ENCODE data around the gene ABCA1.
"Not testable (repeated sequence)": the region's sequence is repeated elsewhere in the genome, so short reads cannot be mapped to it uniquely, and the experiment has no call there.

The ABCA1 gene

GRCh38 chr9:104855807-104856206 lies 72.1 kb downstream of the ABCA1 start:
- Histone ChIP-seq H4K20me1 (ENCODE audit: insufficient read depth, low read length) (no peaks in the 10 kb centered on the region), H3K27ac (ENCODE audit: low read length) (no peak overlapping the region), H3K9ac (ENCODE audit: low read depth, low read length) (no peak overlapping the region), H2AFZ (ENCODE audit: low read depth, low read length) (no peak overlapping the region), H3K27me3 (ENCODE audit: insufficient read depth, low read length, poor library complexity) (no peaks in the 10 kb centered on the region), H3K79me2 (ENCODE audit: insufficient read depth, low read length) (no peaks in the 10 kb centered on the region), H3K4me1 (ENCODE audit: insufficient read depth, low read length) (no peaks in the 10 kb centered on the region), H3K36me3 (ENCODE audit: insufficient read depth, low read length) (no peaks in the 10 kb centered on the region), H3K4me3 (ENCODE audit: low read depth in 1 of 2, low read length in 2 of 2) (no peak overlapping the region), H3K9me3 (ENCODE audit: insufficient read depth, low read length, severe bottlenecking) (no peaks in the 10 kb centered on the region), H3K4me2 (ENCODE audit: insufficient read depth, low read length) (no peak overlapping the region)
- TF ChIP-seq EZH2 (IDR thresholded peaks at IDR 0.05; ENCODE audit: borderline replicate concordance, low read depth, low read length, severe bottlenecking) (no peak), CTCF (IDR thresholded peaks at IDR 0.05; ENCODE audit: borderline replicate concordance, extremely low read depth, low read length, poor library complexity, severe bottlenecking) (no peak)
- no peak for ATAC-seq (ENCODE audit: insufficient read depth, low read depth)
- no peak for DNase-seq

- H3K36me3 ChIP-seq (ENCODE audit: insufficient read depth, low read length); H3K4me2 ChIP-seq (ENCODE audit: insufficient read depth, low read length); H3K27ac ChIP-seq (ENCODE audit: low read length); H3K4me3 ChIP-seq (ENCODE audit: low read depth in 1 of 2, low read length in 2 of 2); ATAC-seq (ENCODE audit: insufficient read depth, low read depth); H3K9me3 ChIP-seq (ENCODE audit: insufficient read depth, low read length, severe bottlenecking); H3K4me1 ChIP-seq (ENCODE audit: insufficient read depth, low read length); H4K20me1 ChIP-seq (ENCODE audit: insufficient read depth, low read length); H3K27me3 ChIP-seq (ENCODE audit: insufficient read depth, low read length, poor library complexity); H2AFZ ChIP-seq (ENCODE audit: low read depth, low read length); H3K9ac ChIP-seq (ENCODE audit: low read depth, low read length); H3K79me2 ChIP-seq (ENCODE audit: insufficient read depth, low read length); DNase-seq: not testable (repeated sequence)
These were observed 72.7 kb downstream of the ABCA1 start for GRCh38 chr9:104855258-104855657.

GRCh38 chr9:104854613-104855012 lies 73.3 kb downstream of the ABCA1 start:
- Histone ChIP-seq H3K79me2 (ENCODE audit: insufficient read depth, low read length) (no peaks in the 10 kb centered on the region), H3K9ac (ENCODE audit: low read depth, low read length) (no peak overlapping the region), H3K27ac (ENCODE audit: low read length) (no peak overlapping the region), H2AFZ (ENCODE audit: low read depth, low read length) (no peak overlapping the region), H4K20me1 (ENCODE audit: insufficient read depth, low read length) (no peaks in the 10 kb centered on the region), H3K4me2 (ENCODE audit: insufficient read depth, low read length) (no peak overlapping the region), H3K4me1 (ENCODE audit: insufficient read depth, low read length) (no peaks in the 10 kb centered on the region), H3K9me3 (ENCODE audit: insufficient read depth, low read length, severe bottlenecking) (no peaks in the 10 kb centered on the region), H3K27me3 (ENCODE audit: insufficient read depth, low read length, poor library complexity) (no peaks in the 10 kb centered on the region), H3K36me3 (ENCODE audit: insufficient read depth, low read length) (no peaks in the 10 kb centered on the region), H3K4me3 (ENCODE audit: low read depth in 1 of 2, low read length in 2 of 2) (no peak overlapping the region)
- no peak for TF ChIP-seq CTCF (IDR thresholded peaks at IDR 0.05; ENCODE audit: borderline replicate concordance, extremely low read depth, low read length, poor library complexity, severe bottlenecking)
- TF ChIP-seq EZH2 (IDR thresholded peaks at IDR 0.05; ENCODE audit: borderline replicate concordance, low read depth, low read length, severe bottlenecking) = no peak
- DNase-seq = no peak
- no peak for ATAC-seq (ENCODE audit: insufficient read depth, low read depth)

GRCh38 chr9:104853683-104854082 lies 74.3 kb downstream of the ABCA1 start:
- TF ChIP-seq EZH2 (IDR thresholded peaks at IDR 0.05; ENCODE audit: borderline replicate concordance, low read depth, low read length, severe bottlenecking) (no peak), CTCF (IDR thresholded peaks at IDR 0.05; ENCODE audit: borderline replicate concordance, extremely low read depth, low read length, poor library complexity, severe bottlenecking) (no peak)
- Histone ChIP-seq H3K79me2 (ENCODE audit: insufficient read depth, low read length) (no peaks in the 10 kb centered on the region), H3K27me3 (ENCODE audit: insufficient read depth, low read length, poor library complexity) (no peaks in the 10 kb centered on the region), H2AFZ (ENCODE audit: low read depth, low read length) (no peak overlapping the region), H3K9me3 (ENCODE audit: insufficient read depth, low read length, severe bottlenecking) (no peaks in the 10 kb centered on the region), H3K4me1 (ENCODE audit: insufficient read depth, low read length) (no peaks in the 10 kb centered on the region), H3K4me3 (ENCODE audit: low read depth in 1 of 2, low read length in 2 of 2) (no peak overlapping the region), H4K20me1 (ENCODE audit: insufficient read depth, low read length) (no peaks in the 10 kb centered on the region), H3K36me3 (ENCODE audit: insufficient read depth, low read length) (no peaks in the 10 kb centered on the region), H3K9ac (ENCODE audit: low read depth, low read length) (no peak overlapping the region), H3K27ac (ENCODE audit: low read length) (no peak overlapping the region), H3K4me2 (ENCODE audit: insufficient read depth, low read length) (no peak overlapping the region)
- DNase-seq (no peak), ATAC-seq (ENCODE audit: insufficient read depth, low read depth) (no peak)

Data from DND-41 (cell line).